GM12872 (cell line): ENCODE results near the gene ADAMTSL5.

Experiments
- TF ChIP-seq, protein P1 (sequence below): IDR thresholded peaks from 3 replicates; pipeline ENCODE4 v1.5.1; 2011; ENCODE audit warnings: low read depth, mild to moderate bottlenecking, low read length, moderate library complexity; ENCODE audit not compliant: insufficient read depth

Gene ADAMTSL5

DNA sequence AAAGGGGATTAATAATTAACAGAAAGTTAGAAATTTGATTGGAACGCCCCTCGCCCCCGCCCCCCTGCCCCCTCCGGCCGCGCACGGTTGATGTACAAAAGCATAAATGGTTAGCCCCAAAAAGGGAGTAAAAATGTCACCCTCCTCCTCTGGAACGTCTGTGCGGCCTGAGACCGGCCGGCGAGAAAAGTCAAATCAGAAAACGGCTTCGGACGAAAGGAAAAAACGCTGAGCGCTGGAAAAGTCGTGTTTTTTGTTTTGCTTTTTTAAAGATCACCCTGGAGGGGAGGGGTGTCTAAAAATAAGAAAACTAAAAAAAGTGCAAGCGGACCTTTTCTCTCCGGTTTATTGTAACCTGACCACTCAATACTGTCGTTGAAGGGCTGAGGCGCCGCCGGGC, 42.1 kb upstream of the ADAMTSL5 start:
- TF ChIP-seq, protein P1, sequence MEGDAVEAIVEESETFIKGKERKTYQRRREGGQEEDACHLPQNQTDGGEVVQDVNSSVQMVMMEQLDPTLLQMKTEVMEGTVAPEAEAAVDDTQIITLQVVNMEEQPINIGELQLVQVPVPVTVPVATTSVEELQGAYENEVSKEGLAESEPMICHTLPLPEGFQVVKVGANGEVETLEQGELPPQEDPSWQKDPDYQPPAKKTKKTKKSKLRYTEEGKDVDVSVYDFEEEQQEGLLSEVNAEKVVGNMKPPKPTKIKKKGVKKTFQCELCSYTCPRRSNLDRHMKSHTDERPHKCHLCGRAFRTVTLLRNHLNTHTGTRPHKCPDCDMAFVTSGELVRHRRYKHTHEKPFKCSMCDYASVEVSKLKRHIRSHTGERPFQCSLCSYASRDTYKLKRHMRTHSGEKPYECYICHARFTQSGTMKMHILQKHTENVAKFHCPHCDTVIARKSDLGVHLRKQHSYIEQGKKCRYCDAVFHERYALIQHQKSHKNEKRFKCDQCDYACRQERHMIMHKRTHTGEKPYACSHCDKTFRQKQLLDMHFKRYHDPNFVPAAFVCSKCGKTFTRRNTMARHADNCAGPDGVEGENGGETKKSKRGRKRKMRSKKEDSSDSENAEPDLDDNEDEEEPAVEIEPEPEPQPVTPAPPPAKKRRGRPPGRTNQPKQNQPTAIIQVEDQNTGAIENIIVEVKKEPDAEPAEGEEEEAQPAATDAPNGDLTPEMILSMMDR: no peak

DNA sequence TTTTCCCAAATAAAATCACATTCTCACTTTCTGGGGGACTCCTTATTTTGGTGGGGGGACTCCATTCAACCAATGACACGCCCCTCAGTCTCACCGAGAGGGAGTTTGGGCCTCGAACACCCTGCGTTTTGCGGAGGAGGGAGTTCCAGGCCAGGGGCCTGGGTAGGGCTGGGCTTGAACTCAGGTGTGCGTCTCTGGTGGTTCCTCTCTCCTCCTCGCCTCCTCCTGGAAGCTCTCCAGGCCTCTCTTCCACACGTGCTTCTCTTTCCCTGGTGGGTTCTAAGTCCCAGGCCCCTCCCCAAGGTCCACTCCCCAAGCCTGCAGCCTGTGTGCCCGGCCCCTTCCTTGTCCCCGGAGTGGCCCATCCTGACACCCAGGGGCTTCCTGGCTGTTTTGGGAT, 40.6 kb upstream of the ADAMTSL5 start:
- TF ChIP-seq, protein P1: no peak

DNA sequence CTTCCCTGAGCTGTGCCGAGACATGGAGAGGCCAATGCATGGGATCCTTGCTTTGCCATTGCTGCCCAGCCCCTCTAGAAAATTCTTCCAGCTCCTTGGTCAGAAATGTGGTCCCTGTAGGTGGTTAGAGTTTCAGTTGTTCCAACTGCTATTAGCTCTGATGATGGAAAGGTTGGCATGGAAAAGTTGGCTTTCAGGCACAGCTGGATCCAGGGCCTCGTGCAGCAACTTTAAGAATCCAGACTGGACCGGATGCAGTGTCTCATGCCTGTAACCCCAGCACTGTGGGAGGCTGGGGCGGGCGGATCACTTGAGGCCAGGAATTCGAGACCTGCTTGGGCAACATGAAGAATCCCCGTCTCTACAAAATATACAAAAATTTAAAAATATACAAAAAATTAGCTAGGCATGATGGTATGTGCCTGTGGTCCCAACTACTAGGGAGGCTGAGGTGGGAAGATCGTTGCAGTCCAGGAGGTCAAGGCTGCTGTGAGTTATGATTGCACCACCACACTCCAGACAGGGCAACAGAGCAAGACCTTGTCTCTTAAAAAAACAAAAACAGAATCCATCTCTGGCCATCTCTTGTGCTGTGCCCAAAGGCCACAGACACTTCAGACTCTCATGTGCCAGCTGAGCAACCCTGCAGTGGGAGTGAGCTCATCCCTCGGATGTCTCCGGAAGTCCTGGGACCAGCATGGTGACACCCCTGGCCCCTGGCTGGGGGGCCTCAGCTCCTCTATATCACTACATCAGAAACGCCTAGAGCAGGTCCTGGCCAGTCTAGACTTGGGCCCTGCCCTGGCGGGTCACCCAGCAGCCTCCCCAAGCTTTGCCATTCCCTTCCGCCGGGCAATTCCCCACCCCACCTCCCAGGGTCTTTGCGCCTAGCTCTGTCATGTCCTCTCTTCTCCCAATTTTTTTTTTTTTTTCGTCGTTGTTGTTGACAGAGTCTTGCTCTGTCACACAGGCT, 38.5 kb upstream of the ADAMTSL5 start:
- TF ChIP-seq, protein P1: no peak

DNA sequence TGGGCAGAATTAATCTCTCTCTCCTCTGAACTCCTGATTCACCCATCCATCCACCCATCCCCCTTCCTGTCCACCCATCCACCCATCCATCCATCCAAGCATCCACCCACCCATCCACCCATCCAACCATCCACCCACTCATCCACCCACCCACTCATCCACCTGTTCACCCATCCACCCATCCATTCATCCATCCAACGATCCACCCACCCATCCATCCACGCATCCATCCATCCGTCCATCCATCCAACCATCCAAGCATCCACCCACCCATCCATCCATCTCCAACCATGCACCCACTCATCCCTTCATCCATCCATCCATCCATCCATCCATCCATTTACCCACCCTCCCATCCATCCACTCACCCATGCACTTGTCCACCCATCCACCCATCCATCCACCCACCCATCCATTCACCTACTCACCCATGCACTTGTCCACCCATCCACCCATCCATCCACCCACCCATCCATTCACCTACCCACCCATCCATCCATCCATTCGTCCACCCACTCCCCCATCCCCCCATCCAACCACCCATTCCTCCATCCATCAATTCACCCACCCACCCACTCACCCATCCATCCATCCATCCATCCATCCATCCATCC, 36.6 kb upstream of the ADAMTSL5 start:
- TF ChIP-seq, protein P1: no peak

DNA sequence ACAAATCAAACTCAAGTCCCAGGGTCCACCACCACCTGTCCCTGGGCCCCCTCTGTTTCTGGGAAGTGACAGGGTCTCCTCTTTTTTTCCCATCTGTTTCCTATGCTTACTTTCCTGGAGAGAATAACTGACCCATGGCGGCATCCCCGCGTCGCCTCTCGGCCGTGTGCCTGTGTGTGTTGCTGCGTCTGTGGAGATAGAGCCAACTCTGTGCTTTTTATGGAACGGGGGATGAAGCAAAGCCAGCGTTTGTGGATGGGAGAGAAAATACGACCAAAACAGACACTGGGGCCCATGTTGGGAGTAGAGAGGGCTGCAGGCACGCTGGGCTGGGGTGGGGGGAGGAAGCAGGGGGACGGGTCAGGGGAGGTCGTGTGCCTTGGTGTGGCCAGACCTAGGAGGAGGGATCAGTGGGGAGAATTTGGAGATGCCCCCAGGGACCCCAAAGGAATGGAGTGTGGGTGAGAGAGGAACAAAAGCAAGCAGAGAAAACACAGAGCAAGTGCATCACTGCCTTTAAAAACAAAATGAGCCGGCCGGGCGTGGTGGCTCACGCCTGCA, 27.6 kb upstream of the ADAMTSL5 start:
- TF ChIP-seq, protein P1: no peak

DNA sequence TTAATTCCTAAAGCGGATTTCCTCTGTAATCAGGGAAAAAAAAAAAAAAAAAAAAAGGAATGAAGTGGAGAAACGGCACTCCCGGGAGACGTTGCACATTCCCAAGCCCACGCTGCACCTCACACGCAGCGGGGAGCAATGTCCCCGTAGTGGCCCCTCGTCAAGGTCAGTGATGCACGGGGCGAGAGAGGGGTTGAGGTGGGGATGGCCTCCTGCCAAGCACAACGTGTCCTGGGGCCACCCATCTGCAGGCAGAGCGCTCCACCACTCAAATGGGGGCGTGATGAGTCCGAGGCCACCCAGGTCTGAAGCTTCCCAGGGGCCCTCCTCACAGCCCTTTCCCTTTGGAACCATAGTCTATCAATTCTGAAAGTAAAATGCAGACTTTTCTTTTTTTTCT, 26.2 kb upstream of the ADAMTSL5 start:
- TF ChIP-seq, protein P1: no peak

DNA sequence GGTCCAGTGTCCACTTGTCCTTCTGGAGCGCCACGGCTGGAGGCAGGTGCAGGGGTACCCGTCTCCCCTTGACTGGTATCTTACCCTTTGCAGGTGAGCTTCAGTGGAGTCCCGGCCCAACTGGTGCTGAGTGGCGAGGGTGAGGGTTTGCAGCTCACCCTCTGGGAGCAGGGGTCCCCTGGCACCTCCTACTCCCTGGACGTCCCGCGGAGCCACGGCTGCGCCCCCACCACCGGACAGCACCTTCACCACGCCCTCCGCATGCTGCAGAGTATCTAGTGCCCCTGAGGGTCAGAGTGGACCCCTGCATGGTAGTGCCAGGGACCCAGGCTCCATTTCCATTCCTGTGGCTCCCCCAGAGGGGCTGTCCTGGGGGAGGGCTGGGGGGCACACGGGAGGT, 22.2 kb upstream of the ADAMTSL5 start:
- TF ChIP-seq, protein P1: no peak
